GM18873 (cell line): ENCODE measurements around the gene CACNA1A.
"Not testable (repeated sequence)": the region's sequence is repeated elsewhere in the genome, so short reads cannot be mapped to it uniquely, and the experiment has no call there.

Experiments used
- ATAC-seq: cut with Tn5 transposase; IDR thresholded peaks from one replicate; pipeline ENCODE4 v1.9.1; 2021; ENCODE audit warnings: mild to moderate bottlenecking, moderate library complexity, moderate number of reproducible peaks; ENCODE audit not compliant: unreplicated experiment, low FRiP score

The CACNA1A gene

DNA sequence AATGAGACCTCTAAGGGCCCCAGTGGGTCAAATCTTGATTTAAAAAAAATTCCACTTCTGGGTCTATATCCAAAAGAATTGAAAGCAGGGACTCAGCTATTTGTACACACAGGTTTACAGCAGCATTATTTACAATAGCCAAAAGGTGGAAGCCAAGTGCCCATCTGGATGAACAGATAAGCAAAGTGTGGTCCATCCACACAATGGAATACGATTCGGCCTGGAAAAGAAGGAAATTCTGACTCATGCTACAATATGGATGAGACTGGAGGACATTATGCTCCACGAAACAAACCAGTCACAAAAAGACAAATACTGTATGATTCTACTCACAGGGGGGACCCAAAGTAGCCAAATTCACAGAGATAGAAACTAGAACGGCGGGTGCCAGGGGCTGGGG is 76.7 kb downstream of the CACNA1A start:
- no peak for ATAC-seq

DNA sequence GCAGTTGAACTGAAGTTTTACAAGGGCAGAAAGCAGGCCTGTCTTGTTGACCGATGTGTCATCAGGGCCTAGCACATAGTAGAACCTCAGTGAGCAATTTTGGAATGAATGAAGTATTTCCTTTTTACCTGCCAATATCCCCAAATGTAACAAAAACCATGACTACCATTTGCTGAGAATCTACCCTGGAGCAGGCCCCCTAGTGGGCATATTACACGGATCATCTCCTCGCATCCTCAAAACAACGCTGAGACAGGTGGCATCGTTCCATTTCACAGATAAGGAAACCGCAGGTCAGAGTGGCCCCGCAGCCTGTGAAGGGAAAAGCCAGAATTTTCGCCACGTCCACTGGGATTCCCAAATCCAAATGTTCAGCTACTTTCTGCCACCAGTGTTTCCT is 77.9 kb downstream of the CACNA1A start:
- ATAC-seq, result no peak

DNA sequence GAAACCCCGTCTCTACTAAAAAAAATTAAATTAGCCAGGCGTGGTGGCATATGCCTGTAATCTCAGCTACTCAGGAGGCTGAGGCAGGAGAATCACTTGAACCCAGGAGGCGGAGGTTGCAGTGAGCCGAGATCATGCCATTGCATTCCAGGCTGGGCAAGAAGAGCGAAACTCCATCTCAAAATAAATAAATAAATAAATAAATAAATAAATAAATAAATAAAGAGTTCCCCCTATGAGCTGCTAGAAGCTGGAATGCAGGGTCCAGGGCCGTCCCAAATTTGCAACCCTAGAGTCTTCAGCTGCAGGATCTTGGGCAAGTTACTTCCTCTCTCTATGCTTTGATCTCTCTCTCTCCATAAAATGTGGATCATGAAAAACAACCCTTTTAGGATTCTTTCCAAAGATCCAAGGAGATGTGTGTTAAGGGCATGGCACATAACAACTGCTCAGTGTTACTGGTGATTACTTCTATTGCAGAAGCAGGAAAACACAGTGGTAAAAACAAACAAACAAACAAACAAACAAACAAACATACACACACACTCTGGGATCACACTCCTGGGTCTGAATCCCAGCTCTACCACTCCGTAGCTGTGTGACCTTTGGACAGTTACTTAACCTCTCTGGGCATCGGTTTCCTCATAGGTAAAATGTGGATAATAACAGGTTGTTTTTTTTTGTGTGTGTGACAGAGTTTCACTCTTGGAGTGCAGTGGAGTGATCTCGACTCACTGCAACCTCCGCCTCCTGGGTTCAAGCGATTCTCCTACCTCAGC is 78.8 kb downstream of the CACNA1A start:
- ATAC-seq, result no peak

DNA sequence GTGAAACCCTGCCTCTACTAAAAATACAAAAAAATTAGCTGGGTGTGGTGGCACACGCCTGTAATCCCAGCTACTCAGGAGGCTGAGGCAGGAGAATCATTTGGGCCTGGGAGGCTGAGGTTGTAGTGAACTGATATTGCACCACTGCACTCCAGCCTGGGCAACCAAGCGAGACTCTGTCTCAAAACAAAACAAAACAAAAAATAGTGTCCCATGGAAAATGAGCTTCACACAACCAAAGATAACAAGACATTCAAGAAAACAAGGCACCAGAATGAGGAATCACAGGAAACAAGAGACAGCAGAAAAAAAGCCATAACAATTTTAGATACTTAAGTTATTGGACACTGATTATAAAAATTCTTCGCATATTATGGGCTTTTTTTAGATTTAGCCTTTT is 80.4 kb downstream of the CACNA1A start:
- ATAC-seq, result not testable (repeated sequence)

DNA sequence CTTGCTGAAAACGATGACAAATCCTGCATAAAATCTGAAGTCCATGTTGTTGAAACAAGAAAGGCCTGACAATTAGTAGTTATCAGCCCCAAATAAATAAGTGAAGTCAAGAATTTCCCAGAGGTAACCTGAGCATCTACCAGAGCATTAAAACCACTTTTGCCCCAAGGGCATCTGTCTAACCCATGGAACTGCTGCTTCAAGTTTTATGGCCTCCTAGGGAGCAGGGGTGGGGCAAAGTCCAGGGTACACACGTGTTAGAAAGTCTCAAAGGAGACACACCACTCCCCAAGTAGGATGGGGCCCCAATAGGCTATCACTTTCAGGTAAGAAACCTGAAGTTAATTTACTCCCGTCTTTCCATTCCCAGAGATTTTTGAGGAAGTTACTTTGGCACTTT is 81.1 kb downstream of the CACNA1A start:
- no peak for ATAC-seq

DNA sequence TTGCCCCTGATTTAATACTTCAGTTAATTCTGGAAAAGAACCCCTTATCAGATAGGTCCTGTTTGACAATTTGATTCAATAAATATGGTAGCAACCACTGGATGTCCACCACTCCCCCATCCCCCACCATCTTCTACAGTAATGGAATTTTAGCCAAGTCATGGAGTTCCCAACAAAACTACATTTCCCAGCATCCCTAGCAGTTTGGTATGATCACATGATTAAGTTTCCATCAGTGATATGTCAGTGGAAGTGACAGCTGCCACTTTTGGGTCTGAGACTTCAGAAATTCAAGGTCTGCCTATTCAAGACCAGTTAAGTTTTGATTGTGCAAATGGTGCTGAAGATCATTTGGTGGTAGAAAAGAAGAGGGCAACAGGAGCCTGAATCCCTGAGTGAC is 85.5 kb downstream of the CACNA1A start:
- no peak for ATAC-seq

DNA sequence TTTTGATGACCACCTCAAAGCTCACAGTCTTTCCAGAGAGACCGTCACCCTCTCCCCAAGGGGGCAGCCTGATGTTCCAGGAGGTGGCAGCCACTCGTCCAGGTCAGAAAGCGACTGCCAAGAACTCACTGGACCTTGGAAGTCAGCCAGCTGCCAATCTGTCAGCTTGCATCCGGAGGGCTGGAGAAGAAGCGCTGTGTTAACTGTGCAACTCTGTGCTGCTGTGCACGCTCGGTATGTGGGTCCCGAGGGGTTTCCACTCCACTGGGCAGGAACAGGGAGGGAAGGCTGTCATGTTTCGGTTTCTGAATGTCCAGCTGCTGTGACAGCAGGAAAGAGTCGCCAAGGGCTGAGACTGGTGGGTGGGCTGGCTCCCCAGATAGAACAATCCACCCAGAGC is 89.2 kb downstream of the CACNA1A start:
- ATAC-seq, result no peak

DNA sequence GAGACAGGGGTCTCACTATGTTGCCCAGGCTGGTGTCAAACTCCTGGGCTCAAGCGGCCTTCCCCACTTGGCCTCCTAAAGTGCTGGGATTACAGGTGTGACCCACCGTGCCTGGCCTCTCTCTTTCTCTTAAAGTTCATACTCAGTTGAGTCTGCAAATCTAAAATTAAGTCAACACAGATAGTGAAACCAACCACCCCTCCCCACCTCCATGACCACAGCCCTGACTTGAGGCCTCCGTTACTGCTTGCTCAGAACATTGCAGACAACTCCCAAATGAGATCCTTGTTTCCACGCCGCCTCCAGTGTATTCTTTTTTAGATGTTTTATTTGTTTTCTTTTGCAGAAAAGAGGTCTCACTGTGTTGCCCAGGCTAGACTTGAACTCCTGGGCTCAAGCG is 94.4 kb downstream of the CACNA1A start:
- no peak for ATAC-seq

DNA sequence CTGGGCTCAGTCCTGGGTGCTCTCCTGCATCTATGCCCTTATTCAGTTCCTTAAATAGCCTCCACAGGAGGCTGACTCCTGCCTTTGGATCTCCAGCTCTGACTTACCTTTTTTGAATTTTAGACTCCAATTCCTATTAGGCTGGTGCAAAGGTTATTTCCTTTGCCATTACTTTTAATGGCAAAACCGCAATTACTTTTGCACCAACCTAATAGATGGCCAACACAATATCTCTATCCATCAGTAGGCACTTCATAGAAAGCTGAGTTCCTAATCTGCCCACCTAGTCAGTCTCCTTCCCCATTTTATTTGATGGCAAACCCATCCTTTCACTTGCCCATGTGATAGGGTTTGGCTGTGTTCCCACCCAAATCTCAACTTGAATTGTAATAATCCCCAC is 95.3 kb downstream of the CACNA1A start:
- no peak for ATAC-seq

DNA sequence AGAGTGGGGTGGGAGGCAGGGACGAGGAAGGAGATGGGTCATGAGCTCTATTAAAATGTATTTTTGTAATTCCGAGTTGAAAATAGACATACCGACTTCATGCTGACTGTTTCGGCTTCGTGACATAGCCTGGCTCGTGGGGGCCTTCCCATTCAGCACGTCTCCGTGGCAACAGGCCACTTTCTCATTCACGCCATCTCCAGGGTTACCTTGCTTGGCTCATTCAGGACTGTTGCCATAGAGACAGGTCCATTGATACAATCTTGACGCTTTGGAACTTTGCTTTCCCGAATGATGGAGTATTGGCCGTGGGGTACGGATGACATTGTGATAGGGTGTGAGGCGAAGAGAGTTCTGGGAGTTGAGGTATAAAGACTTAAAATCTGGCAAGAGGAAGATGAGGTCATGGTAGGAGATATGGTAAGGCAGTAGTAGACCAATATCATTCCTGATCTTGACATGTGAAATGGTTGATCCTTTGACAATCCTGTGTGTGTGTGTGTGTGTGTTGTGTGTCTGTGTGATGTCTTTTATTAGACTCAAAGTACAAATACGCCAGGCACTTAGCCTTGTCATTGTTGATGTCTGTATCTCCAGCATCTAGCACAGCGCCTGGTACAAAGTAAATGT is 97.3 kb downstream of the CACNA1A start:
- ATAC-seq, result no peak

DNA sequence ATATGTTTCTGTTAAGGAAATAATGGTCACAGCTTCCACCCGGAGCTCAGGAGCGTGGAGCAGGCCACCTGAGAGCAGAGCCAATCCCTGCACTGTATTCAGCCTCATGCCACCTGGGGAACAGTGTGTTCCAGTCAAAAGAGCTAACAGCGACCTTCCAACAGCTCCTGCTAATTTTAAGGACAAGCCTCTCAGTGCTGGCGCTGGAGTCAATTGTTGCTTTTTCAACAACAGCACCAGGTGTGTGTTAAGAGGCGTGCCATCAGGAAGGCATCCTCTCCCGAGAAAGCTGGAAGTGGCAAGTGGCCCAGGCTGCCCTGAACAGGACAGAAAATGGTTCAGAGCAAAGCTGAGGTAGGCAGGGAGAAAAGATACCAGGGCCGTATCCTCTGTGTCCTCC is 102.0 kb downstream of the CACNA1A start:
- ATAC-seq, result no peak

DNA sequence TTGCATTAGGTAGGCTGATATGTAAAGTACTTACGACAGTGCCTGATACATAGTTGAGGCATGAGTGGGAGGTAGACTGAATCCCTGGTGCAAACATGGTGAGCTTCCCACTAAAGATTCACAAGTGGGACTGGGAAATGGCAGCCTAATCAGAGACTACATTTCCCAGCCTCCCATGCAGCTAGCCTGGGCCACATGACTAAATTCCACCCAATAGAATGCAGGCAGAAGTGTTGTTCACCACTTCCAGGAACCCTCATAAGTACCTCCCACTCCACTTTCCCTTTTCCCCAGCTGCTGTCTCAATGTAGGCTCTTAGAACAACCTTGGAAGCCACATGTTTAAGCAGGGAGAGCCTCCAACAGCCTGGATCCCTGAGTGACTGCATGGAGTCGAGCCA is 104.9 kb downstream of the CACNA1A start:
- no peak for ATAC-seq

DNA sequence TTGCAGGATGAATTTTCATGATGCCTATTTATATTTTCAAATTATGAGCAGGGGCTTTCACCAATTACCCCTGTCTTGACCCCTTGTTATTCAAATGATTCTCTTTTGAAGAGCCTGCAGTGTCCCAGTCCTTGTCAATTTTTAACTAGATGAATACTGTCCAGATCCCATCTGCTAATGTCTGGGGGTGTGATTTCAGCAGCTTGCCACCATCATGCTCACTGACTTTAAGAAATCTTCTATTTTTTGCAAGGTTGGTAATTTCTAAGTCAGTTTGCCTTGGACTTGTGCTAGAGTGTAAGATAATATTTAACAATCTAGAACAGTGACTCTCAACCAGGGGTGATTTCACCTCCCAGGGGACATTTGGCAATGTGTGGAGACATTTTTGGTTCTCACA is 106.0 kb downstream of the CACNA1A start:
- no peak for ATAC-seq

DNA sequence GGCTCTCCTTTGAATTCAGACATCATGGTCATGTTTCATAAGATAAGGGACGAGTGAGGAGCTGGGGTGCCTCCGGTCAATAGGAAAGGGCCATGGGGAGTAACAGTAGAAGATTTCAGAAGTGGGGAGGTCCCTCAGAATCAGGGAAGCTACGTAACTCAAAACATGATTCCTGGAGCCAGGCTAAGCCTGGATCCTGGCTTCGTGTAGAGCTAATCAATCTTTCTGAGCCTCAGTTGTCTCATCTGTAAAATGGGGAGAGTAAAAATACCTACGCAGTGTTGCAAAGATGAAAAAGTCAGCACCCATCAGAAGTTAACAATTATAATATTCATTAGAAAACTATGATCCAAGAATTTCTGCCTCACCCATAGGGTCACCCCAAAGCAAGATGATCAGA is 106.5 kb downstream of the CACNA1A start:
- ATAC-seq, result no peak

DNA sequence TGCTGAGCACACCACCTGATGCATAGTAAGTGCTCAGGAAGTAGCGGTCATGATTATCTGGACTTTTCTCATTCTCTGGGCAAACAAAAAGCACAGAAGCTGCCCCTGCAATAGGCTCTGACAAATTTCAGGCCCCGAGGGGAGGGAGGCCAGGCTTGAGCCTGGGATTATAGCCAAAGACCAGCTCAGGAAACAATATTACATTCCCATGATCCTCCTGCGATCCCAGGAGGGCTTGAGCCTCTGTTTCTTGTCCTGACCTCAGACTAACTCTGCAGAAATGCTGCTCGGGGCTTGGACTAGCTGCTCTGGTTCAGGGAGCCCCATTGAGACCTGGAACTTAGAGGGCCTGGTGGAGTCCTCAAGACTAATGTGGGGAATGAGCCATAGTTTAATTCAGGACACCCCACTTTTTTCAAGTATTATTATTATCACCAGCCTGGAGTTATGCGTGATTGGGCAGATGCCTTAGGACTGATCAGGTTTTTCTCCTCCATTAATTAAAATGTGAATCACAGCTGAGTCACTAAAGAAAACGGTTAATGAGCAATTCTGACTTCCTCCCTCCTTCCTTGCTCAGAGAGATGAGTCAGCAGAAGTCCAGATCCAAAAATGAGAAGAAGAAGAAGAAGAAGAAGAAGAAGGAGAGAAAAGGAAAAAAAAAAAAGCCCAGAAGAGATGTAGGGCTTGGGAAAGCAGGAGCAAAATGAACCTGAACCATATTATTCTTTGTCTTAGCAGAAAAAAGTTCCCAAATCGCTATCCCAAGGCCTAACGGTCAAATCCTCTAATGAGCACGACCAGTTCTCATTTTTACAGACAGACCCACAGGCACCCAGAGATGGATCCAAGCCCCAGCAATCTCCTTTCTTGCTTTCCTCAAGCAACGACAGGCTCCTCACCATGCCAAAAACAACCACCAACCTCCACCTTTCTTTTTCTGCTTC is 107.2 kb downstream of the CACNA1A start:
- ATAC-seq, result no peak

DNA sequence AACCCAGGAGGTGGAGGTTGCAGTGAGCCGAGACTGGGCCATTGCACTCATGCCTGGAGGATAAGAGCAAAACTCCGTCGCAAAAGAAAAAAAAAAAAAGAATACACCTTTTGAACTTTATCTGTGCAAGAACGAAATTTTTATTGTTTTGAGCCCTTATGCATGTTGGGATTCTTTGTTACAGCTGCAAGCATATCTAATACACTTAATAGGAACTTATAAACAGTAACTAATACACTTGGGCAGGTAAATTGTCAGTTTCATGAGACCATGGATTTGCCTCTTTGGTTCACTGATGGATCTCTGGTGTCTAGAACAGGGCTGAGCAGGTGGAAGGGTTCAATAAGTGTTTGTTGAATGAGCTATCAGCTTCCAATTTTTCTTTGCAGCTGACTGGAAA is 108.1 kb downstream of the CACNA1A start:
- no peak for ATAC-seq

DNA sequence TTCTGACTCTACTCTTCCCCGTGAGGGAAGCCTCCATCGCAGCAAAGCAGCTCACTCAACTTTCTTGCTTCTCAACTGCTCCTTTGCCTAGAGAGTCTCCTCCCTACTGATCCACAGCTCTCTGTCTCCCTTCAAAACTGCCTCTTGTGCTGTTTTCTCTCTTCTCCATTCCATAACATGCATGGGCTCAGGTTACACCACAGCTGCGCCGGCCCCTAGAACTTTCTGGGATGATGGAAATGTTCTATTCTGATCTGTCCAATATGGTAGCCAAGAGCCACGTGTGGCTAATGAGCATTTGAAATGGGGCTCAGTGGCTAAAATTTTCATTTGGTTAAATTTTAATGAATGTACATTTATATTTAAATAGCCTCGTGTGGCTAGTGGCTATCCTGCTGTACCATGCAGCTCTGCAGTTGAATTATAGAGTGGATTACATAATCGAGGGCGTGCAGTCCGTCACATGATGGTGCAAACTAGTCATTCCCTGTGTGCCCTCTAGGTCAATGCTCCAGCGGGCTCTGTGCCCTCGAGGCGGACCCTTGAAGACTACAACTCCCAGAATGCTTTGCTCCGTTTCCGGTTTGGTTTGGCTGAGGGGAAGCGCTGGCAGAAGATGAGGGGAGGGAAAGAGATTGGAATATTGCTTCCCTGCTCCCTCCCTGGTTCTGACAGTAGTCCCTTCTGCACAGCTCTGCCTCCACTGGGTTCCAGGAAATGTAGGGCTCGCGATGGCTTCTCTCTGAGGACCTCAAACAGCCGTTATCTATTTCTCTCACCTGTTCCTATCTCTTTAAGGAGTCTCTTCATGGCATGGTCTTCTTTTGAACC is 109.8 kb downstream of the CACNA1A start:
- ATAC-seq, result no peak

DNA sequence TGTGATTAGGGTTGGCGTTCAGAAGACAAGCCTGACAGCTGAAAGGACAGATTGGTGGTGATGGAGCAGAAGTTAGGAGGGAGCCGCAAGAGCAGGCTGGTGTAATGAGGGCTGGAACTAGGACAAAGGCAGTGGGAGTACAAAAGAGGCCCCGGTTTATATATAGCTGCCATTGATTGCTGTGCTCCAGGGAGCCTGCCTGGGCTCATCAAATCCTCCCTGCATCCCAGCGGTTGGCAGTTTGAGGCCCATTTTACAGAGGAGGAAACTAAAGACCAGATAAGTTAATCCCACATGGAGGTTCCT is 123.7 kb downstream of the CACNA1A start:
- ATAC-seq, result no peak

DNA sequence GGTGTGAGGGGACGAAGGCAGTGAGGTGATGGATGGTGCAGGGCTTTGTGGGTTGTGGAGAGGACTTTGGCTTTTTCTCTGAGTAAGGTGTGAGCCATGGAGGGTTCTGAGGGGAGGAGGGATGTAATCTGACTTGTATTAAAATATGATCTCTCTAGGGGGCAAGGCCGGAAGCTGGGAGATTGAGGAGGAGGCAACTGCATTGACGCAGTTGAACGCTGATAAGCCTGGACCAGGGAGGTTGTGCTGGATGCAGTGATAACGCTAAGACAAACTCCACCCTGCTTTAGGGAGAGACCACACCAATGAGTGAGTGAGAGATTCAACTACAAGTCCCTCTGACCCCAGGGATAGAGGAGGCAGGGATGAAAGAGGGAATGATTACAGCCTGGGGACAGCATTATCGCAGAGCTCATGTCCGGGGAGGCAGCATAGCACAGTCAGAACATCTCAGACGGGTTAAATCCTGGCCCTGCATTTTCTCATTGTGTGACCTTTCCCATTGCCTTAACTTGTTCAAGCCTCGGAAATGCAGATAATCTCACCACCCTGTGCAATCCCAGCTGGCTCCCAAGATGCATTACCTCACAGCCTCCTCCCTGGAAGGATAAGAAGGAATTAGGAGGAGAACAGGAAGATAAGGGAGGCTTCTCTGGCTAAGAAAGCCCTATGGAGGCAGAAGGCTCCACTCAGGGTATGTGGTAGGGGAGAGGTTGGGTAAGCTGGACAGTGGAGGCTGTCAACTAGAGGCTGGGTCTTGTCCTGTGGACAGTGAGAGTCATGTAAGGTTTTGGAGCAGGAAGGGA is 124.2 kb downstream of the CACNA1A start:
- ATAC-seq, result no peak

DNA sequence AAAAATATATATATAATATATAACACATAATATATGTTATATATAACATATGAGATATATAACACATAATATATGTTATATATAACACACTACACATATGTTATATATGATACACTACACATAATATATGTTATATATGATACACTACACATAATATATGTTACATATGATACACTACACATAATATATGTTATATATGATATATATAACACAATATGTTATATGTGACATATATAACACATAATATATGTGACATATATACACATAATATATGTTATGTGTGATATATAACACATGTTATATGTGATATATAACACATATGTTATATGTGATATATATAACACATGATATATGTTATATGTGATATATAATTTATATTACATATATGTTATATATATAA is 129.7 kb downstream of the CACNA1A start:
- no peak for ATAC-seq
